ENCODE data around the gene PIGT. TPM values are rescaled to one million over a fixed set of nuclear protein-coding genes. Genes with fewer than 3 reads are reported as not detected.

PIGT gene
- total and polyA plus RNA-seq, 4 experiments from 2014 or later: 81.9 to 92.2 (median 85.1) TPM

- Mint-ChIP-seq H3K4me3 (no peak overlapping the region), H3K27me3 (peaks cover 0 to 2% of the 10 kb centered on the region in 2 donors), H3K4me1 (no peaks in the 10 kb centered on the region), H3K36me3 (no peaks in the 10 kb centered on the region), H3K9me3 (no peaks in the 10 kb centered on the region), H3K27ac (no peak overlapping the region)
- Histone ChIP-seq H3K4me3 (ENCODE audit: low read length in 2 of 2) (no peak overlapping the region), H3K9me3 (ENCODE audit: control insufficient read depth in 1 of 2, low read length in 2 of 2) (no peaks in the 10 kb centered on the region), H3K27ac (ENCODE audit: low read depth, low read length) (no peak overlapping the region), H3K4me1 (ENCODE audit: insufficient read depth, low read length) (no peaks in the 10 kb centered on the region), H3K36me3 (ENCODE audit: insufficient read depth, low read length) (no peaks in the 10 kb centered on the region), H3K27me3 (ENCODE audit: insufficient read depth, low read length) (no peaks in the 10 kb centered on the region)
- intact Hi-C loops (cut with micrococcal nuclease): no loop called here
- DNase-seq: no peak
- ChIA-PET CTCF (ENCODE audit: partially characterized antibody) (interaction anchor here (1.2 to 2.2 kb wide), 4 partner anchors 10 to 166 kb away, joined by 3 to 7 read pairs (median 5); no protein-coding TSS in a partner anchor), POLR2A (ENCODE audit: partially characterized antibody) (no interaction called here)
These were observed 43.7 kb downstream of the PIGT start for GRCh38 chr20:45459606-45460005.

GRCh38 chr20:45461225-45461624 is 45.3 kb downstream of the PIGT start:
- ChIA-PET POLR2A (ENCODE audit: partially characterized antibody) (no interaction called here), CTCF (ENCODE audit: partially characterized antibody) (interaction anchor here (1.7 kb wide), 1 partner anchor 168 kb away, joined by 5 read pairs; no protein-coding TSS in a partner anchor)
- H3K36me3 ChIP-seq (ENCODE audit: insufficient read depth, low read length): no peaks in the 10 kb centered on the region
- Mint-ChIP-seq H3K36me3 (no peaks in the 10 kb centered on the region), H3K27ac (no peak overlapping the region), H3K27me3 (peaks cover 4 to 5% of the 10 kb centered on the region in 2 donors), H3K4me1 (no peaks in the 10 kb centered on the region), H3K9me3 (no peaks in the 10 kb centered on the region), H3K4me3 (no peak overlapping the region)
- no peaks in the 10 kb centered on the region for H3K9me3 ChIP-seq (ENCODE audit: control insufficient read depth in 1 of 2, low read length in 2 of 2)
- no peaks in the 10 kb centered on the region for H3K27me3 ChIP-seq (ENCODE audit: insufficient read depth, low read length)
- intact Hi-C loops (cut with micrococcal nuclease): no loop called here
- H3K27ac ChIP-seq (ENCODE audit: low read depth, low read length): no peak overlapping the region
- H3K4me1 ChIP-seq (ENCODE audit: insufficient read depth, low read length): no peaks in the 10 kb centered on the region
- no peak for DNase-seq
- no peak overlapping the region for H3K4me3 ChIP-seq (ENCODE audit: low read length in 2 of 2)

- peaks cover 6 to 10% of the 10 kb centered on the region in 2 donors for H3K27me3 Mint-ChIP-seq
These were observed 47.0 kb downstream of the PIGT start for GRCh38 chr20:45462711-45463509.

GRCh38 chr20:45463709-45464108 is 47.8 kb downstream of the PIGT start:
- no peaks in the 10 kb centered on the region for H3K36me3 ChIP-seq (ENCODE audit: insufficient read depth, low read length)
- Mint-ChIP-seq H3K27me3 (peaks cover 12 to 18% of the 10 kb centered on the region in 2 donors), H3K9me3 (no peaks in the 10 kb centered on the region), H3K36me3 (no peaks in the 10 kb centered on the region), H3K27ac (no peak overlapping the region), H3K4me3 (no peak overlapping the region), H3K4me1 (no peaks in the 10 kb centered on the region)
- CTCF ChIA-PET (ENCODE audit: partially characterized antibody): interaction anchor here (0.9 to 1.6 kb wide), 2 partner anchors 11 to 173 kb away, joined by 3 to 4 read pairs; no protein-coding TSS in a partner anchor
- intact Hi-C loops (cut with micrococcal nuclease): no loop called here
- POLR2A ChIA-PET (ENCODE audit: partially characterized antibody): no interaction called here
- H3K27me3 ChIP-seq (ENCODE audit: insufficient read depth, low read length): peaks cover 2% of the 10 kb centered on the region
- H3K27ac ChIP-seq (ENCODE audit: low read depth, low read length): no peak overlapping the region
- H3K4me1 ChIP-seq (ENCODE audit: insufficient read depth, low read length): no peaks in the 10 kb centered on the region
- H3K9me3 ChIP-seq (ENCODE audit: control insufficient read depth in 1 of 2, low read length in 2 of 2): no peaks in the 10 kb centered on the region
- no peak overlapping the region for H3K4me3 ChIP-seq (ENCODE audit: low read length in 2 of 2)
- DNase-seq: no peak

More at GRCh38 chr20:45462711-45463509, 47.0 kb downstream of the PIGT start:
- no peak overlapping the region for H3K27ac Mint-ChIP-seq
- H3K9me3 Mint-ChIP-seq: no peaks in the 10 kb centered on the region
- H3K4me1 ChIP-seq (ENCODE audit: insufficient read depth, low read length): no peaks in the 10 kb centered on the region
- H3K36me3 ChIP-seq (ENCODE audit: insufficient read depth, low read length): no peaks in the 10 kb centered on the region
- no peak overlapping the region for H3K4me3 ChIP-seq (ENCODE audit: low read length in 2 of 2)
- no peaks in the 10 kb centered on the region for H3K9me3 ChIP-seq (ENCODE audit: control insufficient read depth in 1 of 2, low read length in 2 of 2)
- DNase-seq: no peak
- H3K27ac ChIP-seq (ENCODE audit: low read depth, low read length): no peak overlapping the region
- CTCF ChIA-PET (ENCODE audit: partially characterized antibody): interaction anchor here (1.4 to 1.6 kb wide), 3 partner anchors 11 to 308 kb away, joined by 3 to 4 read pairs (median 3); no protein-coding TSS in a partner anchor
- no peaks in the 10 kb centered on the region for H3K36me3 Mint-ChIP-seq
- intact Hi-C loops (cut with micrococcal nuclease): no loop called here
- H3K4me1 Mint-ChIP-seq: no peaks in the 10 kb centered on the region
- no peaks in the 10 kb centered on the region for H3K27me3 ChIP-seq (ENCODE audit: insufficient read depth, low read length)
- H3K4me3 Mint-ChIP-seq: no peak overlapping the region
- POLR2A ChIA-PET (ENCODE audit: partially characterized antibody): interaction anchor here (0.7 kb wide), 1 partner anchor 9 kb away, joined by 4 read pairs; no protein-coding TSS in a partner anchor

DNA sequence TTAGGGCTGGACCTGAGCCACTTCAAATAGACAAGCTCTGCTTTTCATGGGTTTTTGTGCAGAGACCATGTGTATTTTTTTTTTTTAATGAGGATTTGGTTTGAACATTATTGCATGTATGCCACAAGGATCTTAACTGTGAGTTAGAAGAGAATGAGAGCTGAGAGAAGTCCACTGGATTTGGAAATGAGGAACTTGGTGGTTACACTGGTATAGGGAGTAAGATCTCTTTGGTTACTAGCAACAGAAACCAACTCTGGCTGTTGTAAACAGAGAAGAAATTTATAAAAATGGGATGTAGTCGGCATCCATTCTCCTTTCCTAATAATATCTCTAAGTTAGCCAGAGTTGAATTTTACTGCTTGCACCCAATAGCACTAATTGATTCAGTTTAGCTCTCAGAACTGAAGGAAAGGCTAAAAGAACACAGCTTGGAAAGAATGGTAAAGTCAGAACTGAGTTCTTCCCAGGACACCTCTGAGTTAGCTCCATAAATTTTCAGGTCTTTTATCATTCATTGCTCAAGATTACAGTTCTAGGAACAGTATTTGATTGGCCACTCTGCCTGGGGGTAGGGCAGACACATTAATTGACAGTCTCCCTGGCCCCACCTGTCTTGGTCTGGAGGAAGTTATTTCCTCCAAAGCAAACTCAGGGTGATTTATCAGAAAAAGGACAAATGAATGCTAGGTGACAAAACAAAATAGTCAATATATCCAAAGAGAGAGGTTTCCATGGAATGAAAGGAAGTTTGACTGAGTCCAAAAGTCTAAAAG is 49.7 kb downstream of the PIGT start:
- Mint-ChIP-seq H3K9me3 (no peaks in the 10 kb centered on the region), H3K27me3 (peaks cover 20 to 28% of the 10 kb centered on the region in 2 donors), H3K4me3 (no peak overlapping the region), H3K27ac (no peak overlapping the region), H3K36me3 (no peaks in the 10 kb centered on the region), H3K4me1 (peaks cover 0 to 2% (median under 1%) of the 10 kb centered on the region in 4 donors)
- DNase-seq: no peak
- CTCF ChIA-PET (ENCODE audit: partially characterized antibody): interaction anchor here (0.7 to 2.4 kb wide), 6 partner anchors 10 to 172 kb away, joined by 3 to 11 read pairs (median 4); no protein-coding TSS in a partner anchor
- H3K4me1 ChIP-seq (ENCODE audit: insufficient read depth, low read length): peaks cover 10% of the 10 kb centered on the region
- H3K27ac ChIP-seq (ENCODE audit: low read depth, low read length): no peak overlapping the region
- H3K9me3 ChIP-seq (ENCODE audit: control insufficient read depth in 1 of 2, low read length in 2 of 2): no peaks in the 10 kb centered on the region
- intact Hi-C loops (cut with micrococcal nuclease): no loop called here
- POLR2A ChIA-PET (ENCODE audit: partially characterized antibody): no interaction called here
- H3K27me3 ChIP-seq (ENCODE audit: insufficient read depth, low read length): peaks cover 19% of the 10 kb centered on the region
- H3K4me3 ChIP-seq (ENCODE audit: low read length in 2 of 2): no peak overlapping the region
- H3K36me3 ChIP-seq (ENCODE audit: insufficient read depth, low read length): no peaks in the 10 kb centered on the region

- no peak for DNase-seq
- Histone ChIP-seq H3K4me3 (ENCODE audit: low read length in 2 of 2) (no peak overlapping the region), H3K4me1 (ENCODE audit: insufficient read depth, low read length) (peaks cover 13% of the 10 kb centered on the region), H3K27ac (ENCODE audit: low read depth, low read length) (no peak overlapping the region), H3K27me3 (ENCODE audit: insufficient read depth, low read length) (peaks cover 31% of the 10 kb centered on the region), H3K36me3 (ENCODE audit: insufficient read depth, low read length) (no peaks in the 10 kb centered on the region), H3K9me3 (ENCODE audit: control insufficient read depth in 1 of 2, low read length in 2 of 2) (no peaks in the 10 kb centered on the region)
- ChIA-PET CTCF (ENCODE audit: partially characterized antibody) (interaction anchor here (2.4 kb wide), 1 partner anchor 173 kb away, joined by 11 read pairs; no protein-coding TSS in a partner anchor), POLR2A (ENCODE audit: partially characterized antibody) (no interaction called here)
- H3K9me3 Mint-ChIP-seq: no peaks in the 10 kb centered on the region
- no peak overlapping the region for H3K4me3 Mint-ChIP-seq
- peaks cover 0 to 7% (median 3%) of the 10 kb centered on the region in 4 donors for H3K4me1 Mint-ChIP-seq
- no peak overlapping the region for H3K27ac Mint-ChIP-seq
- peaks cover 31 to 43% of the 10 kb centered on the region in 2 donors for H3K27me3 Mint-ChIP-seq
- no peaks in the 10 kb centered on the region for H3K36me3 Mint-ChIP-seq
- intact Hi-C loops (cut with micrococcal nuclease): no loop called here
These were observed 51.2 kb downstream of the PIGT start for GRCh38 chr20:45467172-45467571.

DNA sequence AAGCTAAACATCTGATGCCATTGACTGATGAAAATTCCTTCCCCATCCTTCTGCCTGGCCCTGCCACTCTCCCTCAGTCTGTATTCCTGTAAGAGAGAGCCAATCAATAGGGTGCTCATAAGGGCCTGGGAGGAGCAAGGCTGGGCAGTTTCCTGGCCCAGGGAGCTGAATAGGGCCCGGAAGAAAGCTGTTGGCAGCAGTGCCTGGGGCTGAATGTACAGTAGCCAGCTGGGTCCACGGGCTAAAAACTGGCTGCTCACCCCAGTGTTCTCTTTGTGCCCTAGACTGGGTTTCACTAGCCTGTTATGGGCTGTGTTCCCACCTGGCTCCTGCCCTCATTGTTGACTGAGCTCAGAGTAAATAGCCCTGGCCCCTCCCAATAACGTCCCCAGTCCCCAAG is 51.9 kb downstream of the PIGT start:
- H3K9me3 ChIP-seq (ENCODE audit: control insufficient read depth in 1 of 2, low read length in 2 of 2): no peaks in the 10 kb centered on the region
- Mint-ChIP-seq H3K27me3 (peaks cover 38 to 49% of the 10 kb centered on the region in 2 donors), H3K9me3 (no peaks in the 10 kb centered on the region), H3K4me3 (no peak overlapping the region), H3K4me1 (peaks cover 0 to 7% (median 3%) of the 10 kb centered on the region in 4 donors), H3K36me3 (no peaks in the 10 kb centered on the region), H3K27ac (no peak overlapping the region)
- peaks cover 13% of the 10 kb centered on the region for H3K4me1 ChIP-seq (ENCODE audit: insufficient read depth, low read length)
- H3K4me3 ChIP-seq (ENCODE audit: low read length in 2 of 2): no peak overlapping the region
- CTCF ChIA-PET (ENCODE audit: partially characterized antibody): no interaction called here
- H3K27me3 ChIP-seq (ENCODE audit: insufficient read depth, low read length): peaks cover 31% of the 10 kb centered on the region
- DNase-seq: no peak
- intact Hi-C loops (cut with micrococcal nuclease): no loop called here
- POLR2A ChIA-PET (ENCODE audit: partially characterized antibody): no interaction called here
- H3K36me3 ChIP-seq (ENCODE audit: insufficient read depth, low read length): no peaks in the 10 kb centered on the region
- no peak overlapping the region for H3K27ac ChIP-seq (ENCODE audit: low read depth, low read length)
